ENCODE results near the gene JAK2.
"Not testable (repeated sequence)": the region's sequence is repeated elsewhere in the genome, so short reads cannot be mapped to it uniquely, and the experiment has no call there.

DNA sequence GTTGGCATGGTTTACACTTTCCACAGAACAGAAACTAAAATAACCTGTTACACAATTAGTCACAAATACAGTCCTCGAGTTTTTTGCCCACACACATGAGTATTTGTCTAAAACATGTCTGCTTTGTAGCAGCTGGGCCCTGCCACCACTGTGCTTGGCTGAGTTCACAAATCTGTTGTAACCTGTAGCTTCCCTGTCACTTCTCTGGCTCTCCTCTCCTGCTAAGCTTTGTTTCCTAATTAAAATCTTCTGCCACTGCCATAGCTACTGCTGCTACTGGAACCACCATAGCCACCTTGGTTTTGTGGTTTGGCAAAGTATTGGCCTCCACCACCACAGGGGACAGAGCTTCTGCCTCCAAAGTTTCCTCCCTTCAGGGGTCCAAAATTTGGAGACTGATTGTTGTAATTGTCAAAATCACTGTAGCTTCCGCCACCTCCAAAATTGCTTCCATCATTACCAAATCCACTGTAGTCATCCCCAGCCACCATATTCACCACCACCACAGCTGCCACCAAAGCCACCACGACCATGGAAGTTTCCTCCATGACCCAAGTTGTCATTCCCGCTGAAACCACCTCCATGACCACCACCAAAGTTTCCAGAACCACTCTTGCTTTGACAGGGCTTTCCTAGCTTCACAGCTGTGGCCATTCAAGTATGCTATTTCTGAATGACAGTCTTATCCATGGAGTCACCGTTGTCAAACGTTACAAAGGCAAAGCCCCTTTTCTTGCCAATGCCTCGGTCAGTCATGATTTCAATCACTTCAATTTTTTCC lies 40.5 kb upstream of the JAK2 start:
- TF ChIP-seq, protein P1, sequence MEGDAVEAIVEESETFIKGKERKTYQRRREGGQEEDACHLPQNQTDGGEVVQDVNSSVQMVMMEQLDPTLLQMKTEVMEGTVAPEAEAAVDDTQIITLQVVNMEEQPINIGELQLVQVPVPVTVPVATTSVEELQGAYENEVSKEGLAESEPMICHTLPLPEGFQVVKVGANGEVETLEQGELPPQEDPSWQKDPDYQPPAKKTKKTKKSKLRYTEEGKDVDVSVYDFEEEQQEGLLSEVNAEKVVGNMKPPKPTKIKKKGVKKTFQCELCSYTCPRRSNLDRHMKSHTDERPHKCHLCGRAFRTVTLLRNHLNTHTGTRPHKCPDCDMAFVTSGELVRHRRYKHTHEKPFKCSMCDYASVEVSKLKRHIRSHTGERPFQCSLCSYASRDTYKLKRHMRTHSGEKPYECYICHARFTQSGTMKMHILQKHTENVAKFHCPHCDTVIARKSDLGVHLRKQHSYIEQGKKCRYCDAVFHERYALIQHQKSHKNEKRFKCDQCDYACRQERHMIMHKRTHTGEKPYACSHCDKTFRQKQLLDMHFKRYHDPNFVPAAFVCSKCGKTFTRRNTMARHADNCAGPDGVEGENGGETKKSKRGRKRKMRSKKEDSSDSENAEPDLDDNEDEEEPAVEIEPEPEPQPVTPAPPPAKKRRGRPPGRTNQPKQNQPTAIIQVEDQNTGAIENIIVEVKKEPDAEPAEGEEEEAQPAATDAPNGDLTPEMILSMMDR (IDR thresholded peaks at IDR 0.05), result not testable (repeated sequence)
- not testable (repeated sequence) for TF ChIP-seq POLR2A (IDR thresholded peaks at IDR 0.05)
